ENCODE data around the gene RGPD5.
"Not testable (repeated sequence)": the region's sequence is repeated elsewhere in the genome, so short reads cannot be mapped to it uniquely, and the experiment has no call there.

The RGPD5 gene

GRCh38 chr2:109893736-109894135 lies 99.6 kb downstream of the RGPD5 start:
- not testable (repeated sequence) for DNase-seq

GRCh38 chr2:109894141-109894540 lies 100.0 kb downstream of the RGPD5 start:
- not testable (repeated sequence) for DNase-seq

- DNase-seq: not testable (repeated sequence)
Observed at GRCh38 chr2:109895090-109895869, 101.2 kb downstream of the RGPD5 start.

- DNase-seq: not testable (repeated sequence)
Observed at GRCh38 chr2:109896212-109896611, 102.1 kb downstream of the RGPD5 start.

GRCh38 chr2:109897769-109898461 lies 103.8 kb downstream of the RGPD5 start:
- DNase-seq: not testable (repeated sequence)

- DNase-seq: not testable (repeated sequence)
Observed at GRCh38 chr2:109898462-109899336, 104.6 kb downstream of the RGPD5 start, which contains the start of gene LIMS3. LIMS3 (plus strand) TSS chr2:109898688; CDS start chr2:109898729, 41 bp downstream.

GRCh38 chr2:109905796-109906195 lies 111.7 kb downstream of the RGPD5 start:
- not testable (repeated sequence) for DNase-seq
